MCF 10A (cell line): ENCODE data around the gene IL16. TPM values are rescaled to one million over a fixed set of nuclear protein-coding genes. Genes with fewer than 3 reads are reported as not detected.

ENCODE experiments used
- BruUV-seq: library from RNA; stranded (reverse); fragments of 400-500 nt; replicated peaks from 2 replicates; lab custom pipeline; 2021; lab: Mats Ljungman, UMichigan
- CTCF ChIA-PET: fragments of 300-600 bp; sonication (Branson Sonifier 250); formaldehyde crosslinking; extraction: SDS; loops from one replicate; lab custom pipeline; 2021; ENCODE audit warnings: antibody characterized with exemption, inconsistent platforms; lab: Yijun Ruan, JAX
- POLR2A ChIA-PET: fragments of 300-600, 350-650 bp; sonication (Branson Sonifier 250); formaldehyde crosslinking; extraction: SDS; loops from one replicate; lab custom pipeline; 2020; ENCODE audit warnings: antibody characterized with exemption, inconsistent platforms; lab: Yijun Ruan, JAX
- DNase-seq: peaks from one replicate; pipeline ENCODE4 v3.0.0-alpha.2; 2018; ENCODE audit not compliant: unreplicated experiment
- H3K27ac Mint-ChIP-seq: one replicate; pipeline ENCODE4 v1.8.0; 2022; ENCODE audit warnings: mild to moderate bottlenecking, low read depth, mixed read lengths; ENCODE audit not compliant: unreplicated experiment
- H3K27me3 Mint-ChIP-seq: one replicate; pipeline ENCODE4 v1.8.0; 2022; ENCODE audit warnings: mixed read lengths; ENCODE audit not compliant: insufficient read depth, unreplicated experiment
- H3K36me3 Mint-ChIP-seq: one replicate; pipeline ENCODE4 v1.8.0; 2022; ENCODE audit warnings: mild to moderate bottlenecking, moderate library complexity, mixed read lengths; ENCODE audit not compliant: insufficient read depth, unreplicated experiment
- H3K4me1 Mint-ChIP-seq: one replicate; pipeline ENCODE4 v1.8.0; 2022; ENCODE audit warnings: mixed read lengths; ENCODE audit not compliant: insufficient read depth, unreplicated experiment
- H3K4me3 Mint-ChIP-seq: one replicate; pipeline ENCODE4 v1.8.0; 2022; ENCODE audit warnings: mild to moderate bottlenecking, moderate library complexity, mixed read lengths; ENCODE audit not compliant: unreplicated experiment
- H3K9me3 Mint-ChIP-seq: one replicate; pipeline ENCODE4 v1.8.0; 2022; ENCODE audit warnings: mixed read lengths; ENCODE audit not compliant: unreplicated experiment
- CTCF ChIP-seq: fragments of 200-600 bp; IDR thresholded peaks from one replicate; pipeline ENCODE4 v1.8.0; 2022; ENCODE audit warnings: antibody characterized with exemption, mild to moderate bottlenecking; ENCODE audit not compliant: unreplicated experiment
- intact Hi-C: fragments of 100-400 bp; cut with micrococcal nuclease; formaldehyde crosslinking; loops from 2 replicates; pipeline ENCODE4 v1.14.1; 2022
- total RNA-seq: library from RNA; stranded (reverse); gene quantifications from 2 replicates; pipeline ENCODE4 v1.2.3, GENCODE V29; 2022

Gene IL16
- total RNA-seq, 1 experiment from 2014 or later = 0.72 TPM

- Mint-ChIP-seq H3K9me3 (no peaks in the 10 kb centered on the region), H3K4me1 (peaks cover 38% of the 10 kb centered on the region), H3K4me3 (no peak overlapping the region), H3K27ac (no peak overlapping the region), H3K27me3 (no peaks in the 10 kb centered on the region), H3K36me3 (no peaks in the 10 kb centered on the region)
- CTCF ChIA-PET = interaction anchor here (0.6 to 18.4 kb wide), 6 partner anchors 11 to 1133 kb away, joined by 3 to 271 read pairs (median 4); no protein-coding TSS in a partner anchor
- no TSS peak for BruUV-seq
- intact Hi-C loops = no loop called here
- no peak for TF ChIP-seq CTCF
- no peak for DNase-seq
- POLR2A ChIA-PET = no interaction called here
Observed at GRCh38 chr15:81168131-81168526, 28.6 kb upstream of the IL16 start.

GRCh38 chr15:81168644-81169043 is 28.0 kb upstream of the IL16 start:
- Mint-ChIP-seq H3K9me3 (no peaks in the 10 kb centered on the region), H3K27me3 (no peaks in the 10 kb centered on the region), H3K27ac (no peak overlapping the region), H3K36me3 (no peaks in the 10 kb centered on the region), H3K4me3 (no peak overlapping the region), H3K4me1 (peaks cover 38% of the 10 kb centered on the region)
- no peak for TF ChIP-seq CTCF
- BruUV-seq = no TSS peak
- ChIA-PET CTCF (interaction anchor here (0.8 to 18.4 kb wide), 3 partner anchors 13 to 97 kb away, joined by 4 to 271 read pairs (median 10); no protein-coding TSS in a partner anchor), POLR2A (interaction anchor here (1.1 kb wide), 1 partner anchor 86 kb away, joined by 4 read pairs; no protein-coding TSS in a partner anchor)
- DNase-seq = no peak
- intact Hi-C loops = no loop called here

GRCh38 chr15:81170511-81170910 is 26.2 kb upstream of the IL16 start:
- Mint-ChIP-seq H3K27ac (no peak overlapping the region), H3K4me1 (peaks cover 30% of the 10 kb centered on the region), H3K27me3 (no peaks in the 10 kb centered on the region), H3K36me3 (no peaks in the 10 kb centered on the region), H3K9me3 (no peaks in the 10 kb centered on the region), H3K4me3 (no peak overlapping the region)
- no TSS peak for BruUV-seq
- ChIA-PET CTCF (interaction anchor here (0.6 to 1.4 kb wide), 6 partner anchors 10 to 105 kb away, joined by 3 to 6 read pairs (median 3); no protein-coding TSS in a partner anchor), POLR2A (interaction anchor here (0.9 to 1.2 kb wide), 2 partner anchors 14 to 168 kb away, joined by 3 read pairs; no protein-coding TSS in a partner anchor)
- DNase-seq = no peak
- TF ChIP-seq CTCF = no peak
- intact Hi-C loops = no loop called here

GRCh38 chr15:81171286-81171685 is 25.4 kb upstream of the IL16 start:
- DNase-seq = no peak
- no peak overlapping the region for H3K27ac Mint-ChIP-seq
- TF ChIP-seq CTCF = no peak
- ChIA-PET POLR2A (no interaction called here), CTCF (interaction anchor here (0.8 to 1.2 kb wide), 2 partner anchors 11 to 104 kb away, joined by 3 read pairs; no protein-coding TSS in a partner anchor)
- H3K27me3 Mint-ChIP-seq = no peaks in the 10 kb centered on the region
- no peaks in the 10 kb centered on the region for H3K36me3 Mint-ChIP-seq
- intact Hi-C loops = no loop called here
- no peaks in the 10 kb centered on the region for H3K9me3 Mint-ChIP-seq
- H3K4me3 Mint-ChIP-seq = no peak overlapping the region
- H3K4me1 Mint-ChIP-seq = peaks cover 30% of the 10 kb centered on the region
- BruUV-seq = no TSS peak
